Stimulated activated CD4-positive, alpha-beta T cell treated with anti-CD3 and anti-CD28 coated beads, Interleukin-12 subunit alpha, Interleukin-12 subunit beta, amount 100 ng/mL, for 4 hours (primary cell): ENCODE results near the gene C2orf42.
"Not testable (repeated sequence)": the region's sequence is repeated elsewhere in the genome, so short reads cannot be mapped to it uniquely, and the experiment has no call there.

Source experiments
- DNase-seq: peaks from one replicate; pipeline ENCODE4 v3.0.0-alpha.2; 2020

Gene C2orf42

GRCh38 chr2:70190418-70191243 is at the start of gene C2orf42:
Gene C2orf42, minus strand, starts transcription at chr2:70191019. Its CDS starts 9,034 bp downstream, at chr2:70181985.
- DNase-seq, result peak; percentile 93

GRCh38 chr2:70240599-70240998 is 49.8 kb upstream of the C2orf42 start:
- no peak for DNase-seq

GRCh38 chr2:70233926-70234325 is 43.1 kb upstream of the C2orf42 start:
- no peak for DNase-seq

GRCh38 chr2:70226781-70227180 is 36.0 kb upstream of the C2orf42 start:
- no peak for DNase-seq

GRCh38 chr2:70223305-70223704 is 32.5 kb upstream of the C2orf42 start:
- DNase-seq, result not testable (repeated sequence)

GRCh38 chr2:70214953-70215549 is 24.2 kb upstream of the C2orf42 start:
- no peak for DNase-seq

GRCh38 chr2:70214365-70214764 is 23.5 kb upstream of the C2orf42 start:
- no peak for DNase-seq

GRCh38 chr2:70212298-70212932 is 21.6 kb upstream of the C2orf42 start:
- DNase-seq, result no peak

GRCh38 chr2:70211595-70211994 is 20.8 kb upstream of the C2orf42 start:
- no peak for DNase-seq

GRCh38 chr2:70204452-70204851 is 13.6 kb upstream of the C2orf42 start:
- DNase-seq, result no peak

GRCh38 chr2:70203086-70203485 is 12.3 kb upstream of the C2orf42 start:
- no peak for DNase-seq

GRCh38 chr2:70202236-70202806 is 11.5 kb upstream of the C2orf42 start:
- DNase-seq, result no peak

GRCh38 chr2:70201831-70202230 is 11.0 kb upstream of the C2orf42 start:
- no peak for DNase-seq

GRCh38 chr2:70201225-70201768 is 10.5 kb upstream of the C2orf42 start:
- no peak for DNase-seq

- DNase-seq, result no peak
These were observed 8.6 kb upstream of the C2orf42 start for GRCh38 chr2:70199320-70199864.

- no peak for DNase-seq
These were observed 1.7 kb upstream of the C2orf42 start for GRCh38 chr2:70192516-70192915.

GRCh38 chr2:70191244-70191735 is 471 bp upstream of the C2orf42 start:
- no peak for DNase-seq

- DNase-seq, result no peak
These were observed 2.4 kb downstream of the C2orf42 start for GRCh38 chr2:70188460-70188859.

- not testable (repeated sequence) for DNase-seq
These were observed 3.6 kb downstream of the C2orf42 start for GRCh38 chr2:70187170-70187569.

GRCh38 chr2:70182689-70183088 is 8.1 kb downstream of the C2orf42 start:
- no peak for DNase-seq

- no peak for DNase-seq
These were observed 9.4 kb downstream of the C2orf42 start for GRCh38 chr2:70181363-70181956.

- no peak for DNase-seq
These were observed 17.3 kb downstream of the C2orf42 start for GRCh38 chr2:70173520-70173919.
